HS-27A (cell line): ENCODE measurements around the gene ARHGAP26.

Experiments used
- DNase-seq: peaks from one replicate; pipeline ENCODE4 v3.0.0-alpha.2; 2012; ENCODE audit warnings: low read depth, missing footprints

ARHGAP26 gene

GRCh38 chr5:143274952-143275351 lies 504.8 kb downstream of the ARHGAP26 start:
- no peak for DNase-seq

- no peak for DNase-seq
Measured at GRCh38 chr5:143275512-143276363, 505.6 kb downstream of the ARHGAP26 start.

GRCh38 chr5:143277536-143277935 lies 507.4 kb downstream of the ARHGAP26 start:
- no peak for DNase-seq
